ENCODE data around the gene OR5K3.

OR5K3 gene, protein sequence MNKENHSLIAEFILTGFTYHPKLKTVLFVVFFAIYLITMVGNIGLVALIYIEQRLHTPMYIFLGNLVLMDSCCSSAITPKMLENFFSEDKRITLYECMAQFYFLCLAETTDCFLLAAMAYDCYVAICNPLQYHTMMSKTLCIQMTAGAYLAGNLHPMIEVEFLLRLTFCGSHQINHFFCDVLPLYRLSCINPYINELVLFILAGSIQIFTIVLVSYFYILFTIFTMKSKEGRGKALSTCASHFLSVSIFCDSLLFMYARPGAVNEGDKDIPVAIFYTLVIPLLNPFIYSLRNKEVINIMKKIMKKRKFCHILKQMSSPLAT

DNA sequence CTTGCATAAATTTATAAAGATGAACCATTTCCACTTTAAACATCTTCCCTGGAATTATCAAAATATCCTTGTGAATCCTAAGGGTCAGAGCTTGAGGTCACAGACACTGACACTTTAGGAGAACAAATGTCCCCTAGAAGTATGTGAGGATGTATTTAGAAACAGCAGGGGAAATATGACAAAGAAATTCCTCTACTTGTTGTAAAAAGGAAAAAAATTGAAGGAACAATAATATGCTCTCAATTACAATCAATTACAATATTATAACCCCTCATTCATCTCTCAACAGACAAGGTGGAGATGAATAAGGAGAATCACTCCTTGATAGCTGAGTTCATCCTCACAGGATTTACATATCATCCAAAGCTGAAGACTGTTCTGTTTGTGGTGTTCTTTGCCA lies at the start of gene OR5K3:
TSS of gene OR5K3 (plus strand) at position 301 of the 400 bp plus-strand sequence. CDS start at position 301, 0 bp downstream.
- H3K36me3 ChIP-seq (ENCODE audit: control insufficient read depth, insufficient read depth, low read length): no peaks in the 10 kb centered on the region
- no peaks in the 10 kb centered on the region for H3K27me3 ChIP-seq (replicated peaks; ENCODE audit: control insufficient read depth, insufficient read depth, low read length)
- no peak for DNase-seq (ENCODE audit: extremely low read depth, insufficient read length)
- TF ChIP-seq, protein P1, sequence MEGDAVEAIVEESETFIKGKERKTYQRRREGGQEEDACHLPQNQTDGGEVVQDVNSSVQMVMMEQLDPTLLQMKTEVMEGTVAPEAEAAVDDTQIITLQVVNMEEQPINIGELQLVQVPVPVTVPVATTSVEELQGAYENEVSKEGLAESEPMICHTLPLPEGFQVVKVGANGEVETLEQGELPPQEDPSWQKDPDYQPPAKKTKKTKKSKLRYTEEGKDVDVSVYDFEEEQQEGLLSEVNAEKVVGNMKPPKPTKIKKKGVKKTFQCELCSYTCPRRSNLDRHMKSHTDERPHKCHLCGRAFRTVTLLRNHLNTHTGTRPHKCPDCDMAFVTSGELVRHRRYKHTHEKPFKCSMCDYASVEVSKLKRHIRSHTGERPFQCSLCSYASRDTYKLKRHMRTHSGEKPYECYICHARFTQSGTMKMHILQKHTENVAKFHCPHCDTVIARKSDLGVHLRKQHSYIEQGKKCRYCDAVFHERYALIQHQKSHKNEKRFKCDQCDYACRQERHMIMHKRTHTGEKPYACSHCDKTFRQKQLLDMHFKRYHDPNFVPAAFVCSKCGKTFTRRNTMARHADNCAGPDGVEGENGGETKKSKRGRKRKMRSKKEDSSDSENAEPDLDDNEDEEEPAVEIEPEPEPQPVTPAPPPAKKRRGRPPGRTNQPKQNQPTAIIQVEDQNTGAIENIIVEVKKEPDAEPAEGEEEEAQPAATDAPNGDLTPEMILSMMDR (IDR thresholded peaks at IDR 0.05; ENCODE audit: insufficient read depth, low read length, poor library complexity, severe bottlenecking): no peak
- H3K4me3 ChIP-seq (replicated peaks; ENCODE audit: low read depth, low read length): no peak within 1 kb of the TSS

DNA sequence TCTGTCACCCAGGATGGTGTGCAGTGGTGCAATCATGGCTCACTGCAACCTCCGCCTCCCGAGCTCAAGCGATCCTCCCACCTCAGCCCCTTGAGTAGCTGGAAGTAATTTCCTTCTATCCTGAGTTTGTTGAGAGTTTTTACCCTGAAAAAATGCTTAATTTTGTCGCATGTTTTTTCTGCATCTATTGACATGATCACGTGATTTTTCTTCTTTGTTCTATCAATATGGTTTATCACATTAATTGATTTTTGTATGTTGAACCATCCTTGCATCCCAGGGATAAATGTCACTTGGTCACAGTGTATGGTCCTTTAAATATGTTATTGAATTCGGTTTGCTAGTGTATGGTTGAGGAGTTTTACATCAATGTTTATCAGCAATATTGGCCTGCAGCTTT lies 48.7 kb upstream of the OR5K3 start:
- H3K27me3 ChIP-seq (replicated peaks; ENCODE audit: control insufficient read depth, insufficient read depth, low read length): no peaks in the 10 kb centered on the region
- H3K4me3 ChIP-seq (replicated peaks; ENCODE audit: low read depth, low read length): no peak overlapping the region
- TF ChIP-seq, protein P1 (IDR thresholded peaks at IDR 0.05; ENCODE audit: insufficient read depth, low read length, poor library complexity, severe bottlenecking): no peak
- DNase-seq (ENCODE audit: extremely low read depth, insufficient read length): no peak
- H3K36me3 ChIP-seq (ENCODE audit: control insufficient read depth, insufficient read depth, low read length): no peaks in the 10 kb centered on the region

DNA sequence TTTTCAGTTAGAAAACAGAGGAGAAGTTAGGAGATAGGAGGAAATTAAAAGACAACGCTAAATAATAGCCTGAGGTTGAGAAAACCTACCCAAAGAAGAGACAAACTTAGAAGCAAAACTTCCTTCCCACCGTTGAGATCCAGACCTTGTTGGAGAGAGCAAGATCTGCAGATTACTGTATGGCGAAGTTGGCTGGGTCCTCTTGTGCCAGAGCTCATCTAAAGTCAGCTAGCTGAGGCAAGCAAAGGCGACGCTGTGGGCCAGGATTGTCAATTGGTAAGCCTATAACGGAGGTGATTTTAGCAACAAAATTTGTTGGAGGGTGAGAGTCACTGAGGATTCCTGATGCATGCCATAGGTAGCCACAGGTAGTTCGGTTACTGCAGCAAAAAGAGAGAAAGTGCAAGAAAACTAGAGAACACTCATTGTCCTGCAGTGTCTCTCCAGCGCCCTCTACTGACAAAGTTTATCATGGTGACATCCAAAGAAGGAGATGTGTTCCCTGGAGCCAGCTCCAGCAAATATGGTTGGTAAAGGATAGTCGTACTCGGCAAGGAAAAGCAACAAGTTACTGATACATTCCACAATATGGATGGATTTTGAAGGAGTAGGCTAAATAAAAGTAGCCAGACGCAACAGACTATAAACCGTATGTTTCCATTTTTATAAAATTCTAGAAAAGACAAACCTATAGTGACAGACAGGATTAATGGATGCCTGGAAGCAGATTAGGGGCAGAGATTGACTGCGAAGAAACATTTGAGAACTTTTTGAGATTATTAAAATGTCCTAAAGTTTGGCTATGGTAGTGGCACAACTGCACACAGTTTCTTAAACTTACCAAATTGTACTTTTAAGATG lies 46.6 kb upstream of the OR5K3 start:
- DNase-seq (ENCODE audit: extremely low read depth, insufficient read length): no peak
- TF ChIP-seq, protein P1 (IDR thresholded peaks at IDR 0.05; ENCODE audit: insufficient read depth, low read length, poor library complexity, severe bottlenecking): peak; percentile 85
- no peak overlapping the region for H3K4me3 ChIP-seq (replicated peaks; ENCODE audit: low read depth, low read length)
- no peaks in the 10 kb centered on the region for H3K27me3 ChIP-seq (replicated peaks; ENCODE audit: control insufficient read depth, insufficient read depth, low read length)
- no peaks in the 10 kb centered on the region for H3K36me3 ChIP-seq (ENCODE audit: control insufficient read depth, insufficient read depth, low read length)

DNA sequence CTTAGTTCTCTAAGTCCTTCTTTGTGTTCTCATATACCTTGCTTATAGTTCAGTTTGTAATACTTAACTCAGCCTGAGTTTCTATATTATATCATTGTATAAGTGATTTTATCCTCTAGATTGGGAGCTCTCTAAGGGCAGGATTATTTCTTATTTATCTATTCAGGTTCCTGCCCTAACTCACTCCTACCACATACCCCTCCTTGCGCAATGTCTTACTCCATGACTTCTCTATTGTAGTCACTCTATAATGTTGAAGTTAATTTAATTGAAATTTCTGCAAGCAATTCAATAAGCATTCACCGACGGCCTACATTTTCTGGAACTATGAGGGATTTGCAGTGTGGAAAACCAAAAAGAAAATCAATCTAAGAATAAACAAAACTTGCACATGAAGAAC lies 40.4 kb upstream of the OR5K3 start:
- H3K36me3 ChIP-seq (ENCODE audit: control insufficient read depth, insufficient read depth, low read length): no peaks in the 10 kb centered on the region
- DNase-seq (ENCODE audit: extremely low read depth, insufficient read length): no peak
- H3K4me3 ChIP-seq (replicated peaks; ENCODE audit: low read depth, low read length): no peak overlapping the region
- no peaks in the 10 kb centered on the region for H3K27me3 ChIP-seq (replicated peaks; ENCODE audit: control insufficient read depth, insufficient read depth, low read length)
- TF ChIP-seq, protein P1 (IDR thresholded peaks at IDR 0.05; ENCODE audit: insufficient read depth, low read length, poor library complexity, severe bottlenecking): no peak

DNA sequence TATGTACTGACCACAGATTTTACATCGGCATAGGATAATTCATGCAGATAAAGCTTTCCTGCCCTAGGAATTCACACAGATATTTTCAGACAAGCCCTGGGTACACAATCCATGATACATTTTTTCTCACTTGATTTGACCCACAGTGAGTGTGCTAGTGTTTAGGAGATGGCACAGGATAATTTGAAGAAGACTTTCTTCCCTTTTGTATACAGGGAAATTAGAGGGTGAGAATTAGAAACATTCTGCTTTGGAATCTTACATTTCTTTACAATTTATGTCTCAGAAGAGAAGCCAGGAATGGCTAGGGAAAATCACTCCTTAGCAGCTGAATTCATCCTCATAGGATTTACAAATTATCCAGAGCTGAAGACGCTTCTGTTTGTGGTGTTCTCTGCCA lies 36.9 kb upstream of the OR5K3 start, which contains the start of gene OR5K4:
TSS of gene OR5K4 (plus strand) at position 301 of the 400 bp plus-strand sequence. CDS start at position 301, 0 bp downstream.
- no peak for DNase-seq (ENCODE audit: extremely low read depth, insufficient read length)
- TF ChIP-seq, protein P1 (IDR thresholded peaks at IDR 0.05; ENCODE audit: insufficient read depth, low read length, poor library complexity, severe bottlenecking): no peak

More for the DNA sequence above, 36.9 kb upstream of the OR5K3 start, which contains the start of gene OR5K4:
- H3K27me3 ChIP-seq (replicated peaks; ENCODE audit: control insufficient read depth, insufficient read depth, low read length): no peaks in the 10 kb centered on the region
- H3K4me3 ChIP-seq (replicated peaks; ENCODE audit: low read depth, low read length): no peak within 1 kb of the TSS
- H3K36me3 ChIP-seq (ENCODE audit: control insufficient read depth, insufficient read depth, low read length): no peaks in the 10 kb centered on the region
